LNCAP (cell line): ENCODE data around the gene USF3.

ENCODE experiments used
- CTCF ChIP-seq: fragments of 450-650 bp; IDR thresholded peaks from 2 replicates; pipeline ENCODE4 v1.5.1; 2017; ENCODE audit warnings: mild to moderate bottlenecking

Gene USF3

DNA sequence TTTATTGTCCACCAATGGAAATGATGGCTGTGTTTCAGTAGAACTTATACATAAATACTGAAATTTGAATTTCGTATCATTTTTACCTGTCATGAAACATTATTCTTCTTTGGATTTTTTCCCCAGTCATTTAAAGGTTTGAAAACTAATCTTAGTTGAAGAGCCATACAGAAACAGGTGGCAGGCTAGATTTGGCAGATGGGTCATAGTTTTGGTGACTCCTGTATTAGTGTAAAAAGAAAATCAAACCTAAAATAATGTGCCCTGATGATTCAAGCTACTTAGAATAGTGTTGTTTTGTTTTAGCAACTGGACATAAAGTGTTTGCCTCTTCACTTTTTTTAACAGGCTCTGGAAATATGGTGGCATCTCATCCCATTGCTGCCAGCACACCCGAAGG is 95.2 kb downstream of the USF3 start:
- TF ChIP-seq CTCF: no peak

DNA sequence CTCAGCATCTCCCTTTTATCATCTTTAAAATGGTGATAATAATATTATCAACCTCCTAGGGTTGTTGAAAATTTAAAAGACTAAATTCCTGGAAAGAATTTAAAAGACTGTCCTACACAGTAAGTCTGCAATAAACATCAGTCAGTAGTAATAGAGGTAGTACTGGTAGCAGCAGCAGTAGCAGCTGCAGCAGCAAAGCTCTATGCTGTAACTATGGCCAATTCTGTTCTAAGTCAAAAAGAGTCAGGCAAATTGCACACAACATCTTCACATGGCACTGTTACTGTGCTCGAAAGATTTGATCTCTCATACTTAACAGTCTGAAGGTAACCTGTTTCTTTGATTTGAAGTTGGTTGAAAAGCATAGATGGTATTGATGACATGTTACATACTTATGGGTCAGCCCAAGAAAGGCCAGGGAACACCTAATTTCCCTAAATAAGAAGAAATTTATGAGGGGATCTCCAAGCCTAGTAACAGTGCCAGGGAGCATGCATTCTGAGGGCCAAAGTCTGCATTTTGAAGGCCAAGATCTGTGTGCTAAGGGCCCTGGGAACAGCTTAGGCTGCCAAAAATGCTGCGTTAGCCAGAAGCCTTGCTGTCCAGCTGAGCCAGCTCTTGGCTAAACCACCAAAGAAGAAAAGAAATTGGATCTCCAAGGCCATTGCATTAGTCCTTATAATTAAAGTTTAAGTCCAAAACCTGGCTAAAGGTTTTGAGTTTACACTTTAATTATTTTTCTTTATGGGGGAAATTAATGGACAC is 95.8 kb downstream of the USF3 start:
- TF ChIP-seq CTCF: no peak
